ENCODE measurements around the gene L3MBTL2.

DNA sequence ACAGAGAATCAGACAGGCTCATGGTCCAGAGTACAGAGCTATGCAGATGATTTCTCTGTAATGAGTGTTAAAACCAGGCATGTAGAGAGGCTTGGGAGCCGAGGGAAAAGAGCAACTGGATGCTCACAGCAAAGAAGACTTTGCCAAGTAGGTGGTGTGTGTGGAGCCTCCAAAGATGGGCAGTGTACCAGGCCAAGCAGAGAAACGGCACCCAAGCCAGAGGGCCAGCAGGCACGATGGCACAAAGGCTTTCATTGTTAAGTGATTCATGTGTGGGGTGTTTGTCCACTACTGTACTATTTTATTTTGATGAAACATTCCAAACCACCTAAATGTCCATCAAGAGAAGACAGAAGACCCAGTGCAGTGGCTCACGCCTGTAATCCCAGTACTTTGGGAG, 69.7 kb downstream of the L3MBTL2 start:
- TF ChIP-seq, protein P1, sequence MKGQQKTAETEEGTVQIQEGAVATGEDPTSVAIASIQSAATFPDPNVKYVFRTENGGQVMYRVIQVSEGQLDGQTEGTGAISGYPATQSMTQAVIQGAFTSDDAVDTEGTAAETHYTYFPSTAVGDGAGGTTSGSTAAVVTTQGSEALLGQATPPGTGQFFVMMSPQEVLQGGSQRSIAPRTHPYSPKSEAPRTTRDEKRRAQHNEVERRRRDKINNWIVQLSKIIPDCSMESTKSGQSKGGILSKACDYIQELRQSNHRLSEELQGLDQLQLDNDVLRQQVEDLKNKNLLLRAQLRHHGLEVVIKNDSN (IDR thresholded peaks at IDR 0.05), result no peak
- TF ChIP-seq NFIC (IDR thresholded peaks at IDR 0.05), result no peak
- TF ChIP-seq EP300 (IDR thresholded peaks at IDR 0.05; ENCODE audit: borderline replicate concordance), result no peak
- TF ChIP-seq, protein P2, sequence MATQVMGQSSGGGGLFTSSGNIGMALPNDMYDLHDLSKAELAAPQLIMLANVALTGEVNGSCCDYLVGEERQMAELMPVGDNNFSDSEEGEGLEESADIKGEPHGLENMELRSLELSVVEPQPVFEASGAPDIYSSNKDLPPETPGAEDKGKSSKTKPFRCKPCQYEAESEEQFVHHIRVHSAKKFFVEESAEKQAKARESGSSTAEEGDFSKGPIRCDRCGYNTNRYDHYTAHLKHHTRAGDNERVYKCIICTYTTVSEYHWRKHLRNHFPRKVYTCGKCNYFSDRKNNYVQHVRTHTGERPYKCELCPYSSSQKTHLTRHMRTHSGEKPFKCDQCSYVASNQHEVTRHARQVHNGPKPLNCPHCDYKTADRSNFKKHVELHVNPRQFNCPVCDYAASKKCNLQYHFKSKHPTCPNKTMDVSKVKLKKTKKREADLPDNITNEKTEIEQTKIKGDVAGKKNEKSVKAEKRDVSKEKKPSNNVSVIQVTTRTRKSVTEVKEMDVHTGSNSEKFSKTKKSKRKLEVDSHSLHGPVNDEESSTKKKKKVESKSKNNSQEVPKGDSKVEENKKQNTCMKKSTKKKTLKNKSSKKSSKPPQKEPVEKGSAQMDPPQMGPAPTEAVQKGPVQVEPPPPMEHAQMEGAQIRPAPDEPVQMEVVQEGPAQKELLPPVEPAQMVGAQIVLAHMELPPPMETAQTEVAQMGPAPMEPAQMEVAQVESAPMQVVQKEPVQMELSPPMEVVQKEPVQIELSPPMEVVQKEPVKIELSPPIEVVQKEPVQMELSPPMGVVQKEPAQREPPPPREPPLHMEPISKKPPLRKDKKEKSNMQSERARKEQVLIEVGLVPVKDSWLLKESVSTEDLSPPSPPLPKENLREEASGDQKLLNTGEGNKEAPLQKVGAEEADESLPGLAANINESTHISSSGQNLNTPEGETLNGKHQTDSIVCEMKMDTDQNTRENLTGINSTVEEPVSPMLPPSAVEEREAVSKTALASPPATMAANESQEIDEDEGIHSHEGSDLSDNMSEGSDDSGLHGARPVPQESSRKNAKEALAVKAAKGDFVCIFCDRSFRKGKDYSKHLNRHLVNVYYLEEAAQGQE (IDR thresholded peaks at IDR 0.05; ENCODE audit: low read depth), result no peak
- TF ChIP-seq TAF1 (IDR thresholded peaks at IDR 0.05; ENCODE audit: low read depth), result no peak
- TF ChIP-seq CREB1 (IDR thresholded peaks at IDR 0.05; ENCODE audit: low read depth), result no peak
- no peak for TF ChIP-seq TCF12 (IDR thresholded peaks at IDR 0.05; ENCODE audit: low read depth)
- no peak for TF ChIP-seq RAD21 (IDR thresholded peaks at IDR 0.05; ENCODE audit: low read depth)
- TF ChIP-seq CEBPB (IDR thresholded peaks at IDR 0.05), result no peak
